ENCODE results near the gene HIF3A. TPM values are rescaled to one million over a fixed set of nuclear protein-coding genes. Genes with fewer than 3 reads are reported as not detected.

Gene HIF3A
- total RNA-seq, 4 donors from 2014 or later, result 21.5 to 212 (median 103) TPM

GRCh38 chr19:46326608-46327007, 29.8 kb downstream of the HIF3A start:
- DNase-seq, result no peak
- Histone ChIP-seq H3K9me3 (peaks cover 0 to 8% of the 10 kb centered on the region in 2 donors), H3K4me1 (no peaks in the 10 kb centered on the region), H3K4me3 (no peak overlapping the region), H3K36me3 (no peaks in the 10 kb centered on the region), H3K27ac (no peak overlapping the region), H3K27me3 (no peaks in the 10 kb centered on the region)
- intact Hi-C loops (cut with DNase I; ENCODE audit: low total_unique reads), result no loop called here
- no peak for TF ChIP-seq POLR2A (IDR thresholded peaks at IDR 0.05)
- no peak for TF ChIP-seq CTCF (IDR thresholded peaks at IDR 0.05)

- H3K36me3 ChIP-seq, result no peaks in the 10 kb centered on the region
- no peaks in the 10 kb centered on the region for H3K4me1 ChIP-seq
- H3K27ac ChIP-seq, result no peak overlapping the region
- no peak overlapping the region for H3K4me3 ChIP-seq
- intact Hi-C loops (cut with DNase I; ENCODE audit: low total_unique reads), result no loop called here
- no peaks in the 10 kb centered on the region for H3K27me3 ChIP-seq
- no peak for TF ChIP-seq POLR2A (IDR thresholded peaks at IDR 0.05)
- no peak for TF ChIP-seq CTCF (IDR thresholded peaks at IDR 0.05)
- no peak for DNase-seq
- peaks cover 0 to 8% of the 10 kb centered on the region in 2 donors for H3K9me3 ChIP-seq
These were observed 31.2 kb downstream of the HIF3A start for GRCh38 chr19:46328079-46328478.

- Histone ChIP-seq H3K4me1 (no peaks in the 10 kb centered on the region), H3K27ac (no peak overlapping the region), H3K9me3 (peaks cover 0 to 8% of the 10 kb centered on the region in 2 donors), H3K27me3 (no peaks in the 10 kb centered on the region), H3K36me3 (no peaks in the 10 kb centered on the region), H3K4me3 (no peak overlapping the region)
- TF ChIP-seq POLR2A (IDR thresholded peaks at IDR 0.05) (no peak), CTCF (IDR thresholded peaks at IDR 0.05) (no peak)
- intact Hi-C loops (cut with DNase I; ENCODE audit: low total_unique reads), result no loop called here
- no peak for DNase-seq
These were observed 33.6 kb downstream of the HIF3A start for GRCh38 chr19:46330319-46330918.

GRCh38 chr19:46337487-46337886, 40.6 kb downstream of the HIF3A start:
- TF ChIP-seq CTCF (IDR thresholded peaks at IDR 0.05), result no peak
- TF ChIP-seq POLR2A (IDR thresholded peaks at IDR 0.05), result no peak
- no peaks in the 10 kb centered on the region for H3K9me3 ChIP-seq
- no peaks in the 10 kb centered on the region for H3K4me1 ChIP-seq
- intact Hi-C loops (cut with DNase I; ENCODE audit: low total_unique reads), result no loop called here
- H3K27ac ChIP-seq, result no peak overlapping the region
- H3K36me3 ChIP-seq, result no peaks in the 10 kb centered on the region
- no peak for DNase-seq
- no peaks in the 10 kb centered on the region for H3K27me3 ChIP-seq
- H3K4me3 ChIP-seq, result no peak overlapping the region

- H3K27ac ChIP-seq, result no peak overlapping the region
- intact Hi-C loops (cut with DNase I; ENCODE audit: low total_unique reads), result no loop called here
These were observed 42.6 kb downstream of the HIF3A start for GRCh38 chr19:46339446-46339845.

More at GRCh38 chr19:46339446-46339845, 42.6 kb downstream of the HIF3A start:
- H3K4me1 ChIP-seq, result no peaks in the 10 kb centered on the region
- no peaks in the 10 kb centered on the region for H3K27me3 ChIP-seq
- no peaks in the 10 kb centered on the region for H3K9me3 ChIP-seq
- TF ChIP-seq POLR2A (IDR thresholded peaks at IDR 0.05) (no peak), CTCF (IDR thresholded peaks at IDR 0.05) (no peak)
- H3K4me3 ChIP-seq, result no peak overlapping the region
- DNase-seq, result no peak
- H3K36me3 ChIP-seq, result no peaks in the 10 kb centered on the region
